ENCODE data around the gene PDXK.

Gene PDXK

DNA sequence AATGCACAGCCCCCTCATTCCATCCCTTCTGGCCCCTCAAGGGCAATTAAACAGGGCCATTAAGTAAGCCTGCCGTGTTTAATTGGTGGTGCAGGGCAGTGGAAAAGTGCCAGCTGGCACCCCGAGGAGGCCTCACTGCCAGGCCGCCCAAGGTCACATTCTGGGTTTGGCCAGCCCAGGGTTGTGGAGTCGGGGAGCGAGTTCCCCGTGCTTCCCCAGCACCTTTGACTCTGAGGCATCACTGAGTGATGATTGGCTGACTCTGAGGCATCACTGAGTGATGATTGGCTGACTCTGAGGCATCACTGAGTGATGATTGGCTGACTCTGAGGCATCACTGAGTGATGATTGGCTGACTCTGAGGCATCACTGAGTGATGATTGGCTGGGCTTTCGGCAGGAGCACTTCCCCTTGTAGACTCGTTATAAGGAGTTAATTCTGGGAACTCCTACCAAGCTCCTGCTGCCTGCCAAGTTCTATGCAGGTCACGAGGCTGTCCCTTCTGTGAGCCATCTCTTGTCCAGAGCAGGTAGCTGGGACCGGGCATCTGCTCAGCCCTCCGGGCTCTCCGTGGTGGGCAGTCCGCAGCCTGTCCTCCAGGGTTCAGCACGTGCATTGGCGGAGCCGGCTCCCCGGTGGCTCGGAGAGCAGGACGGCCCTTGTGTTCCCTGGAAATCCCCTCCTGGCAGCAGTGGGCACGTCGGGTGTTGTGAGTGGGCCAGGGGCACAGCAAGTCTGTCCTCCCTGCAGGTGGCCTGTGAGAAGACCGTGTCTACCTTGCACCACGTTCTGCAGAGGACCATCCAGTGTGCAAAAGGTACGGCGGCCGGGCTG lies 36.2 kb downstream of the PDXK start:
- Histone ChIP-seq H3K4me3 (no peak overlapping the region), H3K27ac (no peak overlapping the region)
- TF ChIP-seq, protein P1, sequence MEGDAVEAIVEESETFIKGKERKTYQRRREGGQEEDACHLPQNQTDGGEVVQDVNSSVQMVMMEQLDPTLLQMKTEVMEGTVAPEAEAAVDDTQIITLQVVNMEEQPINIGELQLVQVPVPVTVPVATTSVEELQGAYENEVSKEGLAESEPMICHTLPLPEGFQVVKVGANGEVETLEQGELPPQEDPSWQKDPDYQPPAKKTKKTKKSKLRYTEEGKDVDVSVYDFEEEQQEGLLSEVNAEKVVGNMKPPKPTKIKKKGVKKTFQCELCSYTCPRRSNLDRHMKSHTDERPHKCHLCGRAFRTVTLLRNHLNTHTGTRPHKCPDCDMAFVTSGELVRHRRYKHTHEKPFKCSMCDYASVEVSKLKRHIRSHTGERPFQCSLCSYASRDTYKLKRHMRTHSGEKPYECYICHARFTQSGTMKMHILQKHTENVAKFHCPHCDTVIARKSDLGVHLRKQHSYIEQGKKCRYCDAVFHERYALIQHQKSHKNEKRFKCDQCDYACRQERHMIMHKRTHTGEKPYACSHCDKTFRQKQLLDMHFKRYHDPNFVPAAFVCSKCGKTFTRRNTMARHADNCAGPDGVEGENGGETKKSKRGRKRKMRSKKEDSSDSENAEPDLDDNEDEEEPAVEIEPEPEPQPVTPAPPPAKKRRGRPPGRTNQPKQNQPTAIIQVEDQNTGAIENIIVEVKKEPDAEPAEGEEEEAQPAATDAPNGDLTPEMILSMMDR (IDR thresholded peaks at IDR 0.05), result no peak
- no peak for DNase-seq (ENCODE audit: low spot score)

DNA sequence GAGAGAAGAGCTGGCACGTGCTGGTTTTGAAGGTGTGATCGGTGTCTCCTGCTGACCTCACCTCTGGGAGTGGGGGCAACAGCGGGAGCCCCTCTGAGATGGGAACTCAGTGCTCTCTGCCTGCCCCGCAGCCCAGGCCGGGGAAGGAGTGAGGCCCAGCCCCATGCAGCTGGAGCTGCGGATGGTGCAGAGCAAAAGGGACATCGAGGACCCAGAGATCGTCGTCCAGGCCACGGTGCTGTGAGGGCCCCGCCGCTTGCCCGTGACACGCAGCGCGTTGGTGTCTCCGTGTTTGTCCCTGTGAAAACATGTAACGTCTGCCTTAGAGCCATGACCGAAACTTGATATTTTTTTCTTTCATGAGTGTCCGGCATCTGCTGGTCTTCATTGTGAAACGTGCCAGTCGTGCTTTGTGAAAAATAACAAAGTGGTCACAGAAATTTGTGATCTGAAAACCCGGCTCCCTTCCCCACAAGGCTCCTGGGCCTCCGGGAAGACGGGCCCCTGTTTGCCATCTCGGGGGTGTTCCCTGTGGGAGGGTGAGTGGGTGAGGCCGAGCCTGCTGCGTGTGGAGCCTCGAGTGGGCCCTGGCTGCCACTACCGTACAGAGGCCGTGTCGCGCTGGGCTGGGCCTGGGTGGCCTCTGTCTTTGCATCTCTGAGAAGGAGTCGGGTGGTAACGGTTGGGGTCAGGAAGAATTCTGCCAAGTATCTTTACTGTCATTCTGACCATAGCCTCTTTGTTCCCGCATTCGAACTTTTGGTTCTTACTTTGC lies 37.1 kb downstream of the PDXK start:
- no peak for DNase-seq (ENCODE audit: low spot score)
- H3K27ac ChIP-seq, result no peak overlapping the region
- TF ChIP-seq, protein P1 (IDR thresholded peaks at IDR 0.05), result no peak

DNA sequence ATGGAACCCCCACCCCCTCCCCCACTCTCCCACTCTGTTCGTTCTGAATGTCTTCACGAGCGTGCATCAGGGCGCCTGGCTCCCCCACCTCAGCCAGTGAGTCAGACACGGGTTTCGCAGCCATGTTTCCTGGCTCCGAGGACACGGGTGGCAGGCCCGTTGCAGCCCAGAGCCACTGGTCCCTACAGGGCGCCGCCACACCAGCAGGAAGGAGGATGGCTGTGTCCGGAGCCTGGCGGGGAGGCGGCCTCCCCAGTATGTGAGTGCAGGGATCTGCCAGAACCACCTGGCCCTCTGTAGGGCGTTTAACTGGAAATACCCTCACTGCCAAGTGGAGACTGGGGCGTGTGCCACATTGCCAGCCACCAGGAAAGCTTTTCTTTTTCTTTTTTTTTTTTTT lies 38.7 kb downstream of the PDXK start:
- H3K27ac ChIP-seq, result peak overlapping the region; percentile 60 to 61
- H3K4me3 ChIP-seq, result peak overlapping the region; percentile 25
- TF ChIP-seq, protein P1 (IDR thresholded peaks at IDR 0.05), result no peak
- DNase-seq (ENCODE audit: low spot score), result no peak

More for the DNA sequence above, 37.1 kb downstream of the PDXK start:
- H3K4me3 ChIP-seq, result no peak overlapping the region

DNA sequence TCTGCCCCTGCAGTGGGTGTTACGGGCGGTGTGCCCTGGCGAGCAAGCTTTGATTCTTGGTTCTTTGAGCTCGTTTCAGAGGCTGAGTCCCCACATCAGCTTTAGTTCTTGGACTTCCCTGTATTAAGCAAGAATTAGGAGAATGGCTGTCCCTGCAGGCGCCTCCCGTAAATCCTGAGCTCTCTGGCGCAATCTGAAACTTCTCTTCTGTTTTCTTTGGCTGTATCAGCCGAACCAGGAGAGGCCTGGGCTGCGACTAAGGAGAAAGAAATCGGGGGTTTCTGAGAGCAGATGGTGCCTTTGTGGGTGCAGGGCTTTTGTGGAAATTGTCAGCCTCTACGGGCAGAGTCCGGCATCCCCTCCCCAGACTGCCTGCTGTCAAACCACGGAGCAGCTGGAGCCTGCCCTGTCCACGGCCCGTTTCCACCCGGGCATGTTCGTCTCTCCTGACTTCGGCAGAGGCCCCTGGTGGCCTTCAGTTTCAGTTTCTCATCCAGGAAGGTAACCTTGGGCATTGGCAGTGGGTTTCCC lies 39.2 kb downstream of the PDXK start:
- TF ChIP-seq, protein P1 (IDR thresholded peaks at IDR 0.05), result no peak
- H3K27ac ChIP-seq, result peak overlapping the region; percentile 60 to 61
- peak overlapping the region; percentile 50 for H3K4me3 ChIP-seq
- DNase-seq (ENCODE audit: low spot score), result no peak

DNA sequence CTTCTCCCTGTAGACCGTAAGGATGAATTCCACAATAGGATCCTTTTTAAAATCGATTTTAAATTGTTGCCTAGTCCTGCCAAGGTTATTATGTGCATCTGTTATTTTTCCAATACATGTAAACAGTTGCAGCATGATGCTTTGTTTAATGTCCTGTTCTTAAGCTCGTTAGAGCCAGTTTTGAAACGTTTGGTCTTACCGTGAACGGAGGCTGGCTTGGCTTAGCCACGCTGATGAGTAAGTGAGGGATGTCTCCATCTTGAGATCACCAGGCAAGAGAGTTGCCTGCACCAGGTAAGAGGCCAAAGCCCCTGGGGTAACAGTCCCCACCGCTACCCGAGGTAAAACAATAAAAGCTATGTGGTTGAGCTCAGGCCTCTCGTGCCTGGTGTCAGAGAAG lies 39.9 kb downstream of the PDXK start:
- peak overlapping the region; percentile 60 to 61 for H3K27ac ChIP-seq
- H3K4me3 ChIP-seq, result no peak overlapping the region
- TF ChIP-seq, protein P1 (IDR thresholded peaks at IDR 0.05), result no peak
- DNase-seq (ENCODE audit: low spot score), result no peak

DNA sequence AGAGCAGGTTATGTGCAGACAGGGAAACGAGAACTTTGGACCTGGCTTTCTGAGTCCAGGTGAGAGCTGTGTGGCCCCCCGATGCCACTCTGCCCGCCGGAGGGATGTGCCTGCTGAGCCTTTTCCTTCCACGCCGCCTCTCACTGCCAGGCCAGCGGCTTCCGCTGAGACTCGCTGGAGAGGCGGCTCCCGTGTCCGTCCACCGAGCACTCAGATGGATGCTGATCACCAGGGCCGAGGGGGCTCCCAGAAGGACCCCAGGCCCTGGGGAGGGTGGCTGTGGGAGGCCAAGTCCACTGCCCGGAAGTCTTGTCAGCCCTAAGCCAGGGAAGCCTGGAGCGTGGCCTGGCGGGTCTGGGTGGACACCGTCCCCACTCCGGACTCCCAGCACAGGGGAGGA lies 40.7 kb downstream of the PDXK start:
- no peak for DNase-seq (ENCODE audit: low spot score)
- Histone ChIP-seq H3K27ac (no peak overlapping the region), H3K4me3 (no peak overlapping the region)
- TF ChIP-seq, protein P1 (IDR thresholded peaks at IDR 0.05), result no peak
